ENCODE measurements around the gene ALG9.

The ALG9 gene

GRCh38 chr11:111765320-111765983, 105.9 kb downstream of the ALG9 start:
- H3K9me3 ChIP-seq (ENCODE audit: control insufficient read depth, insufficient read depth, low read depth, low read length), result no peaks in the 10 kb centered on the region
- peak overlapping the region; percentile 99 for H3K4me3 ChIP-seq (ENCODE audit: low read depth, low read length)
- ChIA-PET POLR2A (interaction anchor here (0.6 to 1.3 kb wide), 5 partner anchors 25 to 628 kb away, joined by 3 to 6 read pairs (median 4); no protein-coding TSS in a partner anchor), CTCF (interaction anchor here (0.6 to 5.4 kb wide), 9 partner anchors 11 to 178 kb away, joined by 3 to 46 read pairs (median 5); no protein-coding TSS in a partner anchor)
- H3K36me3 ChIP-seq (ENCODE audit: control insufficient read depth in 2 of 2, insufficient read depth in 1 of 2, low read length in 2 of 2), result peaks cover 5 to 44% of the 10 kb centered on the region in 2 experiments; a peak in 2 of 3 replicates
- peak overlapping the region; percentile 33; the same call in 1 of the 2 replicates for H3K27ac ChIP-seq (ENCODE audit: extremely low read depth, low read depth, low read length)
- TF ChIP-seq ZFP37 (tag by site-specific recombination; IDR thresholded peaks at IDR 0.05) (0 out of 2 replicates have a peak, but pooled peaks have one; percentile 29), ZNF664 (tag by site-specific recombination; IDR thresholded peaks at IDR 0.05) (no peak), ZBTB17 (tag by site-specific recombination; IDR thresholded peaks at IDR 0.05) (peak; percentile 52; the same call in 1 of the 2 replicates), SCRT2 (tag by site-specific recombination; IDR thresholded peaks at IDR 0.05) (peak; percentile 54), ZNF777 (tag by site-specific recombination; IDR thresholded peaks at IDR 0.05; ENCODE audit: borderline replicate concordance) (no peak), PRDM1 (tag by site-specific recombination; IDR thresholded peaks at IDR 0.05) (peak; percentile 68), ZBTB8A (tag by site-specific recombination; IDR thresholded peaks at IDR 0.05) (peak; percentile 91)
- H3K4me1 ChIP-seq (ENCODE audit: control insufficient read depth, insufficient read depth, low read length), result no peaks in the 10 kb centered on the region

- Histone ChIP-seq H3K36me3 (ENCODE audit: control insufficient read depth in 2 of 2, insufficient read depth in 1 of 2, low read length in 2 of 2) (peaks cover 11 to 53% of the 10 kb centered on the region in 2 experiments; a peak in 2 of 3 replicates), H3K4me1 (ENCODE audit: control insufficient read depth, insufficient read depth, low read length) (no peaks in the 10 kb centered on the region), H3K9me3 (ENCODE audit: control insufficient read depth, insufficient read depth, low read depth, low read length) (no peaks in the 10 kb centered on the region), H3K4me3 (ENCODE audit: low read depth, low read length) (peak overlapping the region; percentile 99; the same call in 1 of the 2 replicates), H3K27ac (ENCODE audit: extremely low read depth, low read depth, low read length) (no peak overlapping the region)
- TF ChIP-seq ZNF639 (tag by site-specific recombination; IDR thresholded peaks at IDR 0.05) (no peak), GLIS1 (tag by site-specific recombination; IDR thresholded peaks at IDR 0.05) (peak; percentile 33; the same call in 1 of the 2 replicates)
- ChIA-PET POLR2A (interaction anchor here (0.5 to 1.0 kb wide), 4 partner anchors 160 to 1248 kb away, joined by 3 to 5 read pairs (median 4); no protein-coding TSS in a partner anchor), CTCF (interaction anchor here (0.7 to 5.4 kb wide), 4 partner anchors 11 to 979 kb away, joined by 3 to 46 read pairs (median 6); no protein-coding TSS in a partner anchor)
Measured at GRCh38 chr11:111764621-111765020, 106.8 kb downstream of the ALG9 start.

- Histone ChIP-seq H3K27ac (ENCODE audit: extremely low read depth, low read depth, low read length) (no peak overlapping the region), H3K36me3 (ENCODE audit: control insufficient read depth in 2 of 2, insufficient read depth in 1 of 2, low read length in 2 of 2) (peaks cover 11 to 67% of the 10 kb centered on the region in 2 experiments; a peak in 2 of 3 replicates), H3K9me3 (ENCODE audit: control insufficient read depth, insufficient read depth, low read depth, low read length) (no peaks in the 10 kb centered on the region), H3K4me3 (ENCODE audit: low read depth, low read length) (no peak overlapping the region), H3K4me1 (ENCODE audit: control insufficient read depth, insufficient read depth, low read length) (no peaks in the 10 kb centered on the region)
- ChIA-PET POLR2A (no interaction called here), CTCF (interaction anchor here (0.8 to 1.2 kb wide), 3 partner anchors 14 to 159 kb away, joined by 3 to 4 read pairs (median 3); no protein-coding TSS in a partner anchor)
- TF ChIP-seq, protein P1, sequence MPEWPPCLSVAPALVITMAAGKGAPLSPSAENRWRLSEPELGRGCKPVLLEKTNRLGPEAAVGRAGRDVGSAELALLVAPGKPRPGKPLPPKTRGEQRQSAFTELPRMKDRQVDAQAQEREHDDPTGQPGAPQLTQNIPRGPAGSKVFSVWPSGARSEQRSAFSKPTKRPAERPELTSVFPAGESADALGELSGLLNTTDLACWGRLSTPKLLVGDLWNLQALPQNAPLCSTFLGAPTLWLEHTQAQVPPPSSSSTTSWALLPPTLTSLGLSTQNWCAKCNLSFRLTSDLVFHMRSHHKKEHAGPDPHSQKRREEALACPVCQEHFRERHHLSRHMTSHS (tag by site-specific recombination; IDR thresholded peaks at IDR 0.05), result no peak
- no peak for TF ChIP-seq ZNF354C (tag by site-specific recombination; IDR thresholded peaks at IDR 0.05; ENCODE audit: borderline replicate concordance, low read depth)
- TF ChIP-seq ZNF664 (tag by site-specific recombination; IDR thresholded peaks at IDR 0.05), result no peak
- TF ChIP-seq RBAK (tag by site-specific recombination; IDR thresholded peaks at IDR 0.05), result no peak
- TF ChIP-seq, protein P2, sequence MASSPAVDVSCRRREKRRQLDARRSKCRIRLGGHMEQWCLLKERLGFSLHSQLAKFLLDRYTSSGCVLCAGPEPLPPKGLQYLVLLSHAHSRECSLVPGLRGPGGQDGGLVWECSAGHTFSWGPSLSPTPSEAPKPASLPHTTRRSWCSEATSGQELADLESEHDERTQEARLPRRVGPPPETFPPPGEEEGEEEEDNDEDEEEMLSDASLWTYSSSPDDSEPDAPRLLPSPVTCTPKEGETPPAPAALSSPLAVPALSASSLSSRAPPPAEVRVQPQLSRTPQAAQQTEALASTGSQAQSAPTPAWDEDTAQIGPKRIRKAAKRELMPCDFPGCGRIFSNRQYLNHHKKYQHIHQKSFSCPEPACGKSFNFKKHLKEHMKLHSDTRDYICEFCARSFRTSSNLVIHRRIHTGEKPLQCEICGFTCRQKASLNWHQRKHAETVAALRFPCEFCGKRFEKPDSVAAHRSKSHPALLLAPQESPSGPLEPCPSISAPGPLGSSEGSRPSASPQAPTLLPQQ (tag by site-specific recombination; IDR thresholded peaks at IDR 0.05), result no peak
- TF ChIP-seq, protein P3, sequence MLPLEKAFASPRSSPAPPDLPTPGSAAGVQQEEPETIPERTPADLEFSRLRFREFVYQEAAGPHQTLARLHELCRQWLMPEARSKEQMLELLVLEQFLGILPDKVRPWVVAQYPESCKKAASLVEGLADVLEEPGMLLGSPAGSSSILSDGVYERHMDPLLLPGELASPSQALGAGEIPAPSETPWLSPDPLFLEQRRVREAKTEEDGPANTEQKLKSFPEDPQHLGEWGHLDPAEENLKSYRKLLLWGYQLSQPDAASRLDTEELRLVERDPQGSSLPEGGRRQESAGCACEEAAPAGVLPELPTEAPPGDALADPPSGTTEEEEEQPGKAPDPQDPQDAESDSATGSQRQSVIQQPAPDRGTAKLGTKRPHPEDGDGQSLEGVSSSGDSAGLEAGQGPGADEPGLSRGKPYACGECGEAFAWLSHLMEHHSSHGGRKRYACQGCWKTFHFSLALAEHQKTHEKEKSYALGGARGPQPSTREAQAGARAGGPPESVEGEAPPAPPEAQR (tag by site-specific recombination; IDR thresholded peaks at IDR 0.05), result no peak
- TF ChIP-seq SP3 (tag by site-specific recombination; IDR thresholded peaks at IDR 0.05), result no peak
- TF ChIP-seq SCRT1 (tag by site-specific recombination; IDR thresholded peaks at IDR 0.05; ENCODE audit: borderline replicate concordance), result no peak
- TF ChIP-seq REPIN1 (tag by site-specific recombination; IDR thresholded peaks at IDR 0.05; ENCODE audit: low read depth), result no peak
- no peak for TF ChIP-seq KLF1 (tag by site-specific recombination; IDR thresholded peaks at IDR 0.05)
- no peak for TF ChIP-seq ZNF266 (tag by site-specific recombination; IDR thresholded peaks at IDR 0.05; ENCODE audit: low read depth)
- TF ChIP-seq KLF10 (tag by site-specific recombination; IDR thresholded peaks at IDR 0.05), result no peak
- TF ChIP-seq ZNF114 (tag by site-specific recombination; IDR thresholded peaks at IDR 0.05), result no peak
- TF ChIP-seq ZNF654 (tag by site-specific recombination; IDR thresholded peaks at IDR 0.05; ENCODE audit: low read depth), result no peak
- TF ChIP-seq ZNF223 (tag by site-specific recombination; IDR thresholded peaks at IDR 0.05), result no peak
- TF ChIP-seq ZNF184 (tag by site-specific recombination; IDR thresholded peaks at IDR 0.05), result no peak
- TF ChIP-seq ZNF292 (tag by site-specific recombination; IDR thresholded peaks at IDR 0.05; ENCODE audit: borderline replicate concordance, low read depth), result no peak
Measured at GRCh38 chr11:111762981-111763643, 108.3 kb downstream of the ALG9 start.

All from HEK293 (cell line).